ENCODE data around the gene JARID2.

Gene JARID2

GRCh38 chr6:15245361-15246216 is at the start of gene JARID2:
JARID2 (plus strand) TSS chr6:15246069; CDS start chr6:15246540, 471 bp downstream.
- peak; percentile 95 for DNase-seq (ENCODE audit: low spot score)

GRCh38 chr6:15200087-15200486 is 45.8 kb upstream of the JARID2 start:
- DNase-seq (ENCODE audit: low spot score): no peak

- no peak for DNase-seq (ENCODE audit: low spot score)
Measured at GRCh38 chr6:15205321-15205720, 40.5 kb upstream of the JARID2 start.

GRCh38 chr6:15206887-15207286 is 39.0 kb upstream of the JARID2 start:
- no peak for DNase-seq (ENCODE audit: low spot score)

- DNase-seq (ENCODE audit: low spot score): no peak
Measured at GRCh38 chr6:15207923-15208322, 37.9 kb upstream of the JARID2 start.

- no peak for DNase-seq (ENCODE audit: low spot score)
Measured at GRCh38 chr6:15213838-15214400, 31.9 kb upstream of the JARID2 start.

- no peak for DNase-seq (ENCODE audit: low spot score)
Measured at GRCh38 chr6:15218401-15218800, 27.5 kb upstream of the JARID2 start.

GRCh38 chr6:15220062-15220461 is 25.8 kb upstream of the JARID2 start:
- no peak for DNase-seq (ENCODE audit: low spot score)

- no peak for DNase-seq (ENCODE audit: low spot score)
Measured at GRCh38 chr6:15227827-15228318, 18.0 kb upstream of the JARID2 start.

- DNase-seq (ENCODE audit: low spot score): no peak
Measured at GRCh38 chr6:15230827-15231226, 15.0 kb upstream of the JARID2 start.

- DNase-seq (ENCODE audit: low spot score): no peak
Measured at GRCh38 chr6:15232836-15233510, 12.9 kb upstream of the JARID2 start.

- no peak for DNase-seq (ENCODE audit: low spot score)
Measured at GRCh38 chr6:15234068-15234758, 11.7 kb upstream of the JARID2 start.

- DNase-seq (ENCODE audit: low spot score): no peak
Measured at GRCh38 chr6:15239616-15240364, 6.1 kb upstream of the JARID2 start.

- no peak for DNase-seq (ENCODE audit: low spot score)
Measured at GRCh38 chr6:15242503-15242902, 3.4 kb upstream of the JARID2 start.

GRCh38 chr6:15242937-15243614 is 2.8 kb upstream of the JARID2 start:
- DNase-seq (ENCODE audit: low spot score): no peak

GRCh38 chr6:15243910-15244619 is 1.8 kb upstream of the JARID2 start:
- no peak for DNase-seq (ENCODE audit: low spot score)

- DNase-seq (ENCODE audit: low spot score): peak; percentile 52
Measured at GRCh38 chr6:15244620-15245360, 1.1 kb upstream of the JARID2 start.

- no peak for DNase-seq (ENCODE audit: low spot score)
Measured at GRCh38 chr6:15246217-15246665, 372 bp downstream of the JARID2 start.

Data from CD4-positive, alpha-beta T cell treated with Interleukin-2 at 100 ng/mL for 4 hours (primary cell).